HFFc6 (cell line): ENCODE data around the gene PIK3R6. TPM values are rescaled to one million over a fixed set of nuclear protein-coding genes. Genes with fewer than 3 reads are reported as not detected.

Experiments
- DNase-seq: peaks from one replicate; pipeline ENCODE4 v3.0.0-alpha.2; 2018
- H3K27ac Mint-ChIP-seq: 2 replicates; pipeline ENCODE4 v1.8.0; 2020; ENCODE audit warnings: mild to moderate bottlenecking, mixed read lengths
- H3K27me3 Mint-ChIP-seq: 2 replicates; pipeline ENCODE4 v1.8.0; 2021; ENCODE audit warnings: mild to moderate bottlenecking, moderate library complexity, mixed read lengths; ENCODE audit not compliant: insufficient read depth
- H3K36me3 Mint-ChIP-seq: 2 replicates; pipeline ENCODE4 v1.8.0; 2021; ENCODE audit warnings: low read depth, mixed read lengths
- H3K4me1 Mint-ChIP-seq: 2 replicates; pipeline ENCODE4 v1.8.0; 2020; ENCODE audit warnings: low read depth, mixed read lengths
- H3K4me3 Mint-ChIP-seq: 2 replicates; pipeline ENCODE4 v1.8.0; 2020; ENCODE audit warnings: mild to moderate bottlenecking, moderate library complexity, mixed read lengths
- H3K9me3 Mint-ChIP-seq: 2 replicates; pipeline ENCODE4 v1.8.0; 2020; ENCODE audit warnings: mild to moderate bottlenecking, mixed read lengths
- CTCF ChIP-seq: fragments of 200-600 bp; sonication (generic); IDR thresholded peaks from 2 replicates; pipeline ENCODE4 v1.5.0; 2021; ENCODE audit warnings: antibody characterized with exemption, mild to moderate bottlenecking
- total RNA-seq, 6 experiments: library from RNA; stranded (reverse); fragmentation: NEBNext Ultra II Directional; extraction: Animal tissue kit (Norgen Biotek cat#: 25700); gene quantifications; 2 replicates in 1 of 6; 3 replicates in 5 of 6; pipeline ENCODE4 v1.2.3, GENCODE V29; 2021

The PIK3R6 gene
- total RNA-seq, 6 experiments from 2014 or later = not detected

- Mint-ChIP-seq H3K4me1 (no peaks in the 10 kb centered on the region), H3K4me3 (no peak overlapping the region), H3K9me3 (peaks cover 36% of the 10 kb centered on the region), H3K27ac (no peak overlapping the region), H3K27me3 (peaks cover 5% of the 10 kb centered on the region), H3K36me3 (no peaks in the 10 kb centered on the region; the same call in 1 of the 2 replicates)
- DNase-seq = no peak
- TF ChIP-seq CTCF = no peak
Measured at GRCh38 chr17:8835631-8836364, 31.7 kb downstream of the PIK3R6 start.

GRCh38 chr17:8835106-8835505 is 32.4 kb downstream of the PIK3R6 start:
- Mint-ChIP-seq H3K4me3 (no peak overlapping the region), H3K27me3 (peaks cover 5% of the 10 kb centered on the region), H3K4me1 (no peaks in the 10 kb centered on the region), H3K9me3 (peaks cover 36% of the 10 kb centered on the region), H3K36me3 (no peaks in the 10 kb centered on the region; the same call in 1 of the 2 replicates), H3K27ac (no peak overlapping the region)
- DNase-seq = no peak
- TF ChIP-seq CTCF = no peak

- H3K9me3 Mint-ChIP-seq = peaks cover 27% of the 10 kb centered on the region
- no peak for DNase-seq
- no peaks in the 10 kb centered on the region; the same call in 1 of the 2 replicates for H3K36me3 Mint-ChIP-seq
- TF ChIP-seq CTCF = peak; percentile 59
- H3K27me3 Mint-ChIP-seq = peaks cover 5% of the 10 kb centered on the region
- H3K4me1 Mint-ChIP-seq = no peaks in the 10 kb centered on the region
- H3K4me3 Mint-ChIP-seq = no peak overlapping the region
- H3K27ac Mint-ChIP-seq = no peak overlapping the region
Measured at GRCh38 chr17:8832711-8833352, 34.6 kb downstream of the PIK3R6 start.

- peaks cover 4% of the 10 kb centered on the region for H3K27me3 Mint-ChIP-seq
- H3K4me1 Mint-ChIP-seq = no peaks in the 10 kb centered on the region
- no peaks in the 10 kb centered on the region; the same call in 1 of the 2 replicates for H3K36me3 Mint-ChIP-seq
- H3K27ac Mint-ChIP-seq = no peak overlapping the region
- peaks cover 23% of the 10 kb centered on the region for H3K9me3 Mint-ChIP-seq
- DNase-seq = no peak
- TF ChIP-seq CTCF = no peak
- H3K4me3 Mint-ChIP-seq = no peak overlapping the region
Measured at GRCh38 chr17:8831234-8831849, 36.1 kb downstream of the PIK3R6 start.

- DNase-seq = no peak
- TF ChIP-seq CTCF = no peak
- H3K27me3 Mint-ChIP-seq = peaks cover 4% of the 10 kb centered on the region
- H3K9me3 Mint-ChIP-seq = peaks cover 17% of the 10 kb centered on the region
- no peak overlapping the region for H3K4me3 Mint-ChIP-seq
- H3K27ac Mint-ChIP-seq = no peak overlapping the region
- no peaks in the 10 kb centered on the region for H3K4me1 Mint-ChIP-seq
- no peaks in the 10 kb centered on the region; the same call in 1 of the 2 replicates for H3K36me3 Mint-ChIP-seq
Measured at GRCh38 chr17:8830141-8830540, 37.3 kb downstream of the PIK3R6 start.
